Measurements from ENCODE around the gene PSMA3. TPM values are rescaled to one million over a fixed set of nuclear protein-coding genes. Genes with fewer than 3 reads are reported as not detected.

The PSMA3 gene
- total and polyA plus RNA-seq, 10 of the 15 experiments (the other 5 are each of a cell fraction or from before 2014, with no cell fraction given) = 142 to 936 (median 400) TPM

- TF ChIP-seq CUX1 (IDR thresholded peaks at IDR 0.05; ENCODE audit: insufficient replicate concordance, low read depth, low read length) (no peak), ZNF24 (IDR thresholded peaks at IDR 0.05) (peak; percentile 100), TBL1XR1 (IDR thresholded peaks at IDR 0.05; ENCODE audit: low read depth, low read length) (peak; percentile 70; the same call in 1 of the 2 replicates), REST (IDR thresholded peaks at IDR 0.05; ENCODE audit: low read depth, low read length) (no peak), PAX8 (IDR thresholded peaks at IDR 0.05) (peak; percentile 55; the same call in 1 of the 2 replicates), NFYA (IDR thresholded peaks at IDR 0.05; ENCODE audit: borderline replicate concordance, low read depth, low read length) (no peak), CREB1 (IDR thresholded peaks at IDR 0.05; ENCODE audit: low read depth) (peak; percentile 47), NR2F1 (conservative IDR thresholded peaks at IDR 0.05) (0 out of 2 replicates have a peak, but pooled peaks have one; percentile 30), HCFC1 (IDR thresholded peaks at IDR 0.05; ENCODE audit: low read length) (0 out of 2 replicates have a peak, but pooled peaks have one; percentile 36), CREM (IDR thresholded peaks at IDR 0.05; ENCODE audit: low read depth) (0 out of 2 replicates have a peak, but pooled peaks have one; percentile 27), RAD51 (IDR thresholded peaks at IDR 0.05) (no peak), SIX5 (IDR thresholded peaks at IDR 0.05; ENCODE audit: low read depth, low read length, severe bottlenecking) (peak; percentile 12), EP300 (IDR thresholded peaks at IDR 0.05; ENCODE audit: borderline replicate concordance in 1 of 2, control insufficient read depth in 1 of 2, low read depth in 2 of 2, low read length in 2 of 2) (peak in 1 of 2 experiments; percentile 74; a peak in 1 of 4 replicates), MTA3 (IDR thresholded peaks at IDR 0.05; ENCODE audit: borderline replicate concordance, low read length) (peak; percentile 57; the same call in 1 of the 2 replicates), ATF7 (IDR thresholded peaks at IDR 0.05; ENCODE audit: low read depth) (peak; percentile 45), POU2F2 (IDR thresholded peaks at IDR 0.05; ENCODE audit: borderline replicate concordance, low read depth, low read length) (peak; percentile 69; the same call in 1 of the 3 replicates)
These were observed 5.1 kb upstream of the PSMA3 start (continued) for GRCh38 chr14:58239244-58240195.
